ENCODE data around the gene MAP2K7.

The MAP2K7 gene

DNA sequence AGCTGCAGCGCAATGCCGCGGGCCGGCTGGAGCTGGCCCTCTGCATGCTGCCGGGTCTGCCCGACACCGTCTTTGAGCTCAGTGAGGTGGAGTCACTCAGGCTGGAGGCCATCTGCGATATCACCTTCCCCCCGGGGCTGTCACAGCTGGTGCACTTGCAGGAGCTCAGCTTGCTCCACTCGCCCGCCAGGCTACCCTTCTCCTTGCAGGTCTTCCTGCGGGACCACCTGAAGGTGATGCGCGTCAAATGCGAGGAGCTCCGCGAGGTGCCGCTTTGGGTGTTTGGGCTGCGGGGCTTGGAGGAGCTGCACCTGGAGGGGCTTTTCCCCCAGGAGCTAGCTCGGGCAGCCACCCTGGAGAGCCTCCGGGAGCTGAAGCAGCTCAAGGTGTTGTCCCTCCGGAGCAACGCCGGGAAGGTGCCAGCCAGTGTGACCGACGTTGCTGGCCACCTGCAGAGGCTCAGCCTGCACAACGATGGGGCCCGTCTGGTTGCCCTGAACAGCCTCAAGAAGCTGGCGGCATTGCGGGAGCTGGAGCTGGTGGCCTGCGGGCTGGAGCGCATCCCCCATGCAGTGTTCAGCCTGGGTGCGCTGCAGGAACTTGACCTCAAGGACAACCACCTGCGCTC is 3.8 kb upstream of the MAP2K7 start:
- peaks cover 4% of the 10 kb centered on the region for H3K27me3 Mint-ChIP-seq
- ATAC-seq (replicated peaks; ENCODE audit: extremely low read depth, poor library complexity, severe bottlenecking) (no peak), DNase-seq (ENCODE audit: low spot score in 2 of 2) (no peak)
- no peak overlapping the region for H3K27ac Mint-ChIP-seq (ENCODE audit: low read depth)
- peaks cover 18% of the 10 kb centered on the region for H3K4me1 Mint-ChIP-seq
- peaks cover 14% of the 10 kb centered on the region for H3K36me3 Mint-ChIP-seq (ENCODE audit: insufficient read depth)
- no peaks in the 10 kb centered on the region for H3K9me3 Mint-ChIP-seq
- H3K4me3 Mint-ChIP-seq, result no peak overlapping the region

DNA sequence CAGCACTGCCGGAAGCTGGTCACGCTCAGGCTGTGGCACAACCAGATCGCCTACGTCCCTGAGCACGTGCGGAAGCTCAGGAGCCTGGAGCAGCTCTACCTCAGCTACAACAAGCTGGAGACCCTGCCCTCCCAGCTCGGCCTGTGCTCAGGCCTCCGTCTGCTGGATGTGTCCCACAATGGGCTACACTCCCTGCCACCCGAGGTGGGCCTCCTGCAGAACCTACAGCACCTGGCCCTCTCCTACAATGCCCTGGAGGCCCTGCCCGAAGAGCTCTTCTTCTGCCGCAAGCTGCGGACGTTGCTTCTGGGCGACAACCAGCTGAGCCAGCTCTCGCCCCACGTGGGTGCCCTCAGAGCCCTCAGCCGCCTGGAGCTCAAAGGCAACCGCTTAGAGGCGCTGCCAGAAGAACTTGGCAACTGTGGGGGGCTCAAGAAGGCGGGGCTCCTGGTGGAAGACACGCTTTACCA is 3.2 kb upstream of the MAP2K7 start:
- H3K4me1 Mint-ChIP-seq, result peaks cover 24% of the 10 kb centered on the region
- H3K27ac Mint-ChIP-seq (ENCODE audit: low read depth), result no peak overlapping the region
- DNase-seq (ENCODE audit: low spot score in 2 of 2) (peak in 1 of 2 donors; percentile 8), ATAC-seq (replicated peaks; ENCODE audit: extremely low read depth, poor library complexity, severe bottlenecking) (no peak)
- H3K36me3 Mint-ChIP-seq (ENCODE audit: insufficient read depth), result peaks cover 17% of the 10 kb centered on the region
- H3K4me3 Mint-ChIP-seq, result no peak overlapping the region
- no peaks in the 10 kb centered on the region for H3K27me3 Mint-ChIP-seq
- no peaks in the 10 kb centered on the region for H3K9me3 Mint-ChIP-seq

DNA sequence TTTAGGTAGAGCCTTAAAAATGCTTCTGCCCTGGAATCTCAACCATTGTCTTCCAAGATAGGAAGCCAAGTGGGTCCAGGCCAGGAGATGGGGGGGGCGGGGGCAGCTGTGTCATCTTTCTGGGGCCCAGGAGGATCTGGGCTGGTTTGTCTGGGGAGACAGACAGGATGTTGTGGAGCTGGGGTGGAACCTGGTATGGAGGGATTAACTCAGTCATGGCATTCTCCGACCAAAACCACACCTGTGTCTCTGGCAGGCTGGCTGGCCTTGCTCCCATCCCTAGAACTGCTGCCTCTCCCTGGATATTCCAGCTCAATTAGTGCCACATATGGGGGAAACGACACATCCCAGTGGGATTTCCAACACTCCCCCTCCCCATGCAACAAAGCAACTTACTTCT is 2.7 kb upstream of the MAP2K7 start:
- DNase-seq (ENCODE audit: low spot score in 2 of 2) (no peak), ATAC-seq (replicated peaks; ENCODE audit: extremely low read depth, poor library complexity, severe bottlenecking) (no peak)
- Mint-ChIP-seq H3K4me3 (no peak overlapping the region), H3K4me1 (peaks cover 29% of the 10 kb centered on the region), H3K9me3 (no peaks in the 10 kb centered on the region), H3K27ac (ENCODE audit: low read depth) (no peak overlapping the region), H3K36me3 (ENCODE audit: insufficient read depth) (peaks cover 19% of the 10 kb centered on the region), H3K27me3 (no peaks in the 10 kb centered on the region)

DNA sequence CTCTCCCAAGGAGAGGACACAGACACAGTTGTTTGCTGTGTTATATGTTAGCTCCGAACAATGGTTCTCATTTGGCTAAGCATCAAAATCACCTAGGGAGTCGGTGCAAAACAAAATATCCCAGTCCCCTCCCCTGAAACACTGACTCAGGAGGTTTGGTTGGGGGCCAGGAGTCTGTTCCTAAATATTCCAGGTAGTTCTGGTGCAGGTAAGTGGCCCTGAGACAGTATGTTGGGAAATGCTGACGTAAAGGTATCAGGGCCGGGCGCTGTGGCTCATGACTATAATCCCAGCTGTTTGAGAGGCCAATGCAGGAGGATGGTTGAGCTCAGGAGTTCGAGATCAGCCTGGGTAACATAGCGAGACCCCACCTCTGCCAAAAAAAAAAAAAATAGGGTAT is 2.3 kb upstream of the MAP2K7 start:
- Mint-ChIP-seq H3K9me3 (no peaks in the 10 kb centered on the region), H3K36me3 (ENCODE audit: insufficient read depth) (peaks cover 22% of the 10 kb centered on the region), H3K4me1 (peaks cover 32% of the 10 kb centered on the region), H3K27me3 (no peaks in the 10 kb centered on the region), H3K4me3 (no peak overlapping the region), H3K27ac (ENCODE audit: low read depth) (no peak overlapping the region)
- ATAC-seq (replicated peaks; ENCODE audit: extremely low read depth, poor library complexity, severe bottlenecking) (no peak), DNase-seq (ENCODE audit: low spot score in 2 of 2) (no peak)

- peaks cover 25% of the 10 kb centered on the region for H3K36me3 Mint-ChIP-seq (ENCODE audit: insufficient read depth)
- no peaks in the 10 kb centered on the region for H3K9me3 Mint-ChIP-seq
- peak overlapping the region; percentile 83 for H3K4me3 Mint-ChIP-seq
- peak overlapping the region; percentile 98 for H3K27ac Mint-ChIP-seq (ENCODE audit: low read depth)
- peaks cover 42% of the 10 kb centered on the region for H3K4me1 Mint-ChIP-seq
- DNase-seq (ENCODE audit: low spot score in 2 of 2) (no peak), ATAC-seq (replicated peaks; ENCODE audit: extremely low read depth, poor library complexity, severe bottlenecking) (no peak)
- no peaks in the 10 kb centered on the region for H3K27me3 Mint-ChIP-seq
Observed at GRCh38 chr19:7902796-7903243, 857 bp upstream of the MAP2K7 start.

- no peaks in the 10 kb centered on the region for H3K9me3 Mint-ChIP-seq
- H3K27me3 Mint-ChIP-seq, result no peaks in the 10 kb centered on the region
- H3K27ac Mint-ChIP-seq (ENCODE audit: low read depth), result peak overlapping the region; percentile 98
- peak overlapping the region; percentile 83 for H3K4me3 Mint-ChIP-seq
- peaks cover 42% of the 10 kb centered on the region for H3K4me1 Mint-ChIP-seq
- H3K36me3 Mint-ChIP-seq (ENCODE audit: insufficient read depth), result peaks cover 29% of the 10 kb centered on the region
- peak; percentile 78 to 91 for DNase-seq (ENCODE audit: low spot score in 2 of 2)
- ATAC-seq (replicated peaks; ENCODE audit: extremely low read depth, poor library complexity, severe bottlenecking), result peak; percentile 86
Observed at GRCh38 chr19:7904074-7905020, 670 bp downstream of the MAP2K7 start.

- ATAC-seq (replicated peaks; ENCODE audit: extremely low read depth, poor library complexity, severe bottlenecking) (no peak), DNase-seq (ENCODE audit: low spot score in 2 of 2) (peak in 1 of 2 donors; percentile 9)
- no peaks in the 10 kb centered on the region for H3K27me3 Mint-ChIP-seq
- peaks cover 31% of the 10 kb centered on the region for H3K36me3 Mint-ChIP-seq (ENCODE audit: insufficient read depth)
- peak overlapping the region; percentile 98 for H3K27ac Mint-ChIP-seq (ENCODE audit: low read depth)
- H3K4me1 Mint-ChIP-seq, result peaks cover 42% of the 10 kb centered on the region
- peak overlapping the region; percentile 83 for H3K4me3 Mint-ChIP-seq
- no peaks in the 10 kb centered on the region for H3K9me3 Mint-ChIP-seq
Observed at GRCh38 chr19:7905268-7905667, 1.6 kb downstream of the MAP2K7 start.

- Mint-ChIP-seq H3K4me3 (peak overlapping the region; percentile 83), H3K27ac (ENCODE audit: low read depth) (peak overlapping the region; percentile 98), H3K27me3 (no peaks in the 10 kb centered on the region), H3K4me1 (peaks cover 42% of the 10 kb centered on the region), H3K36me3 (ENCODE audit: insufficient read depth) (peaks cover 33% of the 10 kb centered on the region), H3K9me3 (no peaks in the 10 kb centered on the region)
- DNase-seq (ENCODE audit: low spot score in 2 of 2) (no peak), ATAC-seq (replicated peaks; ENCODE audit: extremely low read depth, poor library complexity, severe bottlenecking) (no peak)
Observed at GRCh38 chr19:7905859-7906258, 2.2 kb downstream of the MAP2K7 start.

DNA sequence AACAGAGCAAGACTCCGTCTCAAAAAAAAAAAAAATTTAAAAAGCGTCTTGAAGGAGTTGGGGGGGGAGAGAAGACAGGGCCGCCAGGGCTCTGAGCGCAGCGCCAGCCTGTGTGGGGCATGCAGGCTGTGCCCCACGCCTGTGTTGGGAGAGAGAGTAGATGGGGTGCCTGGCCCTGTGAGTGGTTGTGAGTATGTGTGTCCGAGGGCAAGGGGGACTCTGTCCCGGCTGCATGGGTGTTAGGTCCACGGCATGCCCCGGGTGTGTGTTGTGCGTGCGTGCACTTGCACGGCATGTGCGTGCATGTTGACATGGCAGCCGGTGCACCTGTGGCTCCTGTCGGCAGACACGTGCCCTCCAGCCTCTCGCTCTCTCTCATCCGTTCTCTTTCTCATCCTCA is 3.4 kb downstream of the MAP2K7 start:
- Mint-ChIP-seq H3K27ac (ENCODE audit: low read depth) (peak overlapping the region; percentile 62), H3K9me3 (no peaks in the 10 kb centered on the region), H3K27me3 (no peaks in the 10 kb centered on the region), H3K36me3 (ENCODE audit: insufficient read depth) (peaks cover 42% of the 10 kb centered on the region), H3K4me3 (no peak overlapping the region), H3K4me1 (peaks cover 42% of the 10 kb centered on the region)
- DNase-seq (ENCODE audit: low spot score in 2 of 2), result no peak
- no peak for ATAC-seq (replicated peaks; ENCODE audit: extremely low read depth, poor library complexity, severe bottlenecking)

- no peaks in the 10 kb centered on the region for H3K27me3 Mint-ChIP-seq
- H3K27ac Mint-ChIP-seq (ENCODE audit: low read depth), result peak overlapping the region; percentile 76
- H3K4me1 Mint-ChIP-seq, result peaks cover 42% of the 10 kb centered on the region
- H3K4me3 Mint-ChIP-seq, result no peak overlapping the region
- H3K36me3 Mint-ChIP-seq (ENCODE audit: insufficient read depth), result peaks cover 42% of the 10 kb centered on the region
- DNase-seq (ENCODE audit: low spot score in 2 of 2) (no peak), ATAC-seq (replicated peaks; ENCODE audit: extremely low read depth, poor library complexity, severe bottlenecking) (no peak)
- no peaks in the 10 kb centered on the region for H3K9me3 Mint-ChIP-seq
Observed at GRCh38 chr19:7907544-7907943, 3.9 kb downstream of the MAP2K7 start.

- H3K36me3 Mint-ChIP-seq (ENCODE audit: insufficient read depth), result peaks cover 42% of the 10 kb centered on the region
Observed at GRCh38 chr19:7908078-7908699, 4.5 kb downstream of the MAP2K7 start.

DNA sequence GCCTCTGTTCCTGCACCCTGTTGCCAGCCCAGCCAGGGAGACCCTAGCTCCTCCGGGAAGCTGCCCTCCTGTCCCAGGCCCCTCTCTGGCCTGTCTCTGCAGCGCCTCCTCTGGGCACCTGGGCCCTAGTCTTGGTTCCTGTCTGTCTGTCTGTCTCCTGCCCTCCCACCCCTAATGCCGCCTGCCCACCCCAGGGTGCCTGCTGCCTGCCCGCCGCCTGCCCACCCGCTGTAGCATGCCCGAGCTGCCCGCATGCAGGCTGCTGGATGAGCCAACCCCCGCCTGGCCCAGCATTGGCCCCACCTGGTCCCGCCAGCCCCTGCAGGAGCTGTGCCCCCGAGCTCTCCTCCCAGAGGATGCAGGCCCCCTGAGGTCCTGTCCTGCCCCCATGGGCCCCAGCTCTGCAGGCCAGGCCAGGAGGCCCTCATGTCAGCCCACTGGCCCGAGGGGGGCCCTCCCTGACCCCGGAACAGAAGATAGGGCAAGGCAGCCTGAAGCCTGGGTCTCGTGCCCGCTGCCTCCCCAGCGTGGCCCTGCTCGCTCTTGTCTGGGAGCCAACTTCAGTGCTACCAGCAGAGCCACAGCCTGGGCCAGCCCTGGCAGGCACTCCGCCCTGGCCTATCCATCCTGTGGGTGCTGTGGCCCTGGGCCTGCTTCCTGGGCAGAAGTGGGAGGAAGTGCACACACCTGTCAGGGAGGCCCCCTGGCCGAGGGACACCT is 5.2 kb downstream of the MAP2K7 start:
- H3K27me3 Mint-ChIP-seq, result no peaks in the 10 kb centered on the region
- no peak for ATAC-seq (replicated peaks; ENCODE audit: extremely low read depth, poor library complexity, severe bottlenecking)
- no peak for DNase-seq (ENCODE audit: low spot score in 2 of 2)
- H3K36me3 Mint-ChIP-seq (ENCODE audit: insufficient read depth), result peaks cover 36% of the 10 kb centered on the region
- H3K9me3 Mint-ChIP-seq, result no peaks in the 10 kb centered on the region
- H3K27ac Mint-ChIP-seq (ENCODE audit: low read depth), result no peak overlapping the region
- peaks cover 30% of the 10 kb centered on the region for H3K4me1 Mint-ChIP-seq
- no peak overlapping the region for H3K4me3 Mint-ChIP-seq

More at GRCh38 chr19:7908078-7908699, 4.5 kb downstream of the MAP2K7 start:
- Mint-ChIP-seq H3K27me3 (no peaks in the 10 kb centered on the region), H3K9me3 (no peaks in the 10 kb centered on the region), H3K4me3 (no peak overlapping the region), H3K4me1 (peaks cover 36% of the 10 kb centered on the region), H3K27ac (ENCODE audit: low read depth) (peak overlapping the region; percentile 76)
- ATAC-seq (replicated peaks; ENCODE audit: extremely low read depth, poor library complexity, severe bottlenecking), result no peak
- no peak for DNase-seq (ENCODE audit: low spot score in 2 of 2)

All from central memory CD8-positive, alpha-beta T cell (primary cell).